ENCODE results near the gene CTNNA3. TPM values are rescaled to one million over a fixed set of nuclear protein-coding genes. Genes with fewer than 3 reads are reported as not detected.

CTNNA3 gene
- total RNA-seq, 1 experiment from 2014 or later, result 0.85 TPM

DNA sequence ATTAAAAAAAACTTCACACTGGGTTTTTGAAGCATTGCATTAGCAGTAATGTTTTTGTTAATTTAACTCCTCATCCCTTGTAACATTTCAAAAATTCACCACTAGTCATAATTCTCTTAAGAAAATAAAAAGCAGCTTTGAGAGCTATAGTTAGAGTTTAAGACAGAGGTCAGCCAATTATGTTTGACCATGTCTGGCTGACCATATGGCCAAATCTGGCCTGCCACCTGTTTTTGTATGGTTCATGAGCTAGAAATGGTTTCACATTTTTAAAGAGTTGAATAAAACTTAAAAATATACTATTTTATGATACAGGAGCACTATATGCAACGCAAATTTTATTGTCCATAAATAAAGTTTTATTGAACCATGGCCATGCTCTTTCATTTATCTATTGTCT, 843.2 kb downstream of the CTNNA3 start:
- Histone ChIP-seq H3K36me3 (ENCODE audit: control insufficient read depth, insufficient read depth, low read length) (no peaks in the 10 kb centered on the region), H3K27me3 (ENCODE audit: control insufficient read depth, insufficient read depth, low read length) (no peaks in the 10 kb centered on the region), H3K4me3 (ENCODE audit: low read depth in 2 of 2, low read length in 2 of 2) (no peak overlapping the region), H3K4me1 (ENCODE audit: control insufficient read depth, insufficient read depth, low read length) (no peaks in the 10 kb centered on the region), H3K27ac (ENCODE audit: low read length) (no peak overlapping the region), H3K9me3 (ENCODE audit: control insufficient read depth, insufficient read depth, low read depth, low read length) (0 out of 2 replicates have a peak, but pooled peaks cover 3% of the 10 kb centered on the region)
- no peak for ATAC-seq
- ChIA-PET POLR2A (no interaction called here), CTCF (no interaction called here)
- in situ Hi-C loops (cut with HindIII; ENCODE audit: low pct_unique_long_range_greater_than_20kb, low sequenced_read_pairs), result no loop called here
- intact Hi-C loops (cut with micrococcal nuclease; ENCODE audit: unreplicated experiment), result no loop called here
- DNase-seq (ENCODE audit: low read depth, low spot score), result no peak
- TF ChIP-seq, protein P1, sequence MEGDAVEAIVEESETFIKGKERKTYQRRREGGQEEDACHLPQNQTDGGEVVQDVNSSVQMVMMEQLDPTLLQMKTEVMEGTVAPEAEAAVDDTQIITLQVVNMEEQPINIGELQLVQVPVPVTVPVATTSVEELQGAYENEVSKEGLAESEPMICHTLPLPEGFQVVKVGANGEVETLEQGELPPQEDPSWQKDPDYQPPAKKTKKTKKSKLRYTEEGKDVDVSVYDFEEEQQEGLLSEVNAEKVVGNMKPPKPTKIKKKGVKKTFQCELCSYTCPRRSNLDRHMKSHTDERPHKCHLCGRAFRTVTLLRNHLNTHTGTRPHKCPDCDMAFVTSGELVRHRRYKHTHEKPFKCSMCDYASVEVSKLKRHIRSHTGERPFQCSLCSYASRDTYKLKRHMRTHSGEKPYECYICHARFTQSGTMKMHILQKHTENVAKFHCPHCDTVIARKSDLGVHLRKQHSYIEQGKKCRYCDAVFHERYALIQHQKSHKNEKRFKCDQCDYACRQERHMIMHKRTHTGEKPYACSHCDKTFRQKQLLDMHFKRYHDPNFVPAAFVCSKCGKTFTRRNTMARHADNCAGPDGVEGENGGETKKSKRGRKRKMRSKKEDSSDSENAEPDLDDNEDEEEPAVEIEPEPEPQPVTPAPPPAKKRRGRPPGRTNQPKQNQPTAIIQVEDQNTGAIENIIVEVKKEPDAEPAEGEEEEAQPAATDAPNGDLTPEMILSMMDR (IDR thresholded peaks at IDR 0.05), result no peak
- TF ChIP-seq SIN3A (IDR thresholded peaks at IDR 0.05; ENCODE audit: borderline replicate concordance, insufficient read depth, low read depth, low read length), result no peak
- no peak for TF ChIP-seq TCF7L2 (IDR thresholded peaks at IDR 0.05; ENCODE audit: low read depth, low read length)
- TF ChIP-seq, protein P2, sequence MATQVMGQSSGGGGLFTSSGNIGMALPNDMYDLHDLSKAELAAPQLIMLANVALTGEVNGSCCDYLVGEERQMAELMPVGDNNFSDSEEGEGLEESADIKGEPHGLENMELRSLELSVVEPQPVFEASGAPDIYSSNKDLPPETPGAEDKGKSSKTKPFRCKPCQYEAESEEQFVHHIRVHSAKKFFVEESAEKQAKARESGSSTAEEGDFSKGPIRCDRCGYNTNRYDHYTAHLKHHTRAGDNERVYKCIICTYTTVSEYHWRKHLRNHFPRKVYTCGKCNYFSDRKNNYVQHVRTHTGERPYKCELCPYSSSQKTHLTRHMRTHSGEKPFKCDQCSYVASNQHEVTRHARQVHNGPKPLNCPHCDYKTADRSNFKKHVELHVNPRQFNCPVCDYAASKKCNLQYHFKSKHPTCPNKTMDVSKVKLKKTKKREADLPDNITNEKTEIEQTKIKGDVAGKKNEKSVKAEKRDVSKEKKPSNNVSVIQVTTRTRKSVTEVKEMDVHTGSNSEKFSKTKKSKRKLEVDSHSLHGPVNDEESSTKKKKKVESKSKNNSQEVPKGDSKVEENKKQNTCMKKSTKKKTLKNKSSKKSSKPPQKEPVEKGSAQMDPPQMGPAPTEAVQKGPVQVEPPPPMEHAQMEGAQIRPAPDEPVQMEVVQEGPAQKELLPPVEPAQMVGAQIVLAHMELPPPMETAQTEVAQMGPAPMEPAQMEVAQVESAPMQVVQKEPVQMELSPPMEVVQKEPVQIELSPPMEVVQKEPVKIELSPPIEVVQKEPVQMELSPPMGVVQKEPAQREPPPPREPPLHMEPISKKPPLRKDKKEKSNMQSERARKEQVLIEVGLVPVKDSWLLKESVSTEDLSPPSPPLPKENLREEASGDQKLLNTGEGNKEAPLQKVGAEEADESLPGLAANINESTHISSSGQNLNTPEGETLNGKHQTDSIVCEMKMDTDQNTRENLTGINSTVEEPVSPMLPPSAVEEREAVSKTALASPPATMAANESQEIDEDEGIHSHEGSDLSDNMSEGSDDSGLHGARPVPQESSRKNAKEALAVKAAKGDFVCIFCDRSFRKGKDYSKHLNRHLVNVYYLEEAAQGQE (IDR thresholded peaks at IDR 0.05; ENCODE audit: insufficient read depth in 1 of 2, low read depth in 2 of 2, low read length in 1 of 2), result no peak
- TF ChIP-seq POLR2AphosphoS5 (IDR thresholded peaks at IDR 0.05; ENCODE audit: low read depth, low read length), result no peak
- BruUV-seq (replicated peaks), result no TSS peak

DNA sequence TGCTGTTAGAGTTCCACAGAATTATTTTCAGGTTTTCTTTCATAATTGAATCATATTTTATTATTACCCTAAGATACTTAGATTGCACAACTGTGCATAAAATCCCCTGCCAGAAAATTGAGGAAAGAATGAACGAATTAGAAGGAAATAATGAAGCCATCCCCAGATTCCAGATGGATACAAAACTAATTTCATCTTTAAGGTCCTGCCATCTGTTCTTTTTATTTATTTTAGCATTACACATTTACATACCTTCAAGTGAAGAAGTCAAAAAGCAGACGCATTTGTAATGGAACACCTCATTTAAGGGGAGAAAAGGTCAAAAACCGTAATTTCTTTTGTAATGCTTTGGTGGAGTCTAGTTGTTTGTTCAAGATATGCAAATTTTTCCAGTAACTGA, 847.1 kb downstream of the CTNNA3 start:
- ChIA-PET CTCF (no interaction called here), POLR2A (no interaction called here)
- 0 out of 2 replicates have a peak, but pooled peaks cover 3% of the 10 kb centered on the region for H3K9me3 ChIP-seq (ENCODE audit: control insufficient read depth, insufficient read depth, low read depth, low read length)
- in situ Hi-C loops (cut with HindIII; ENCODE audit: low pct_unique_long_range_greater_than_20kb, low sequenced_read_pairs), result no loop called here
- no peaks in the 10 kb centered on the region for H3K4me1 ChIP-seq (ENCODE audit: control insufficient read depth, insufficient read depth, low read length)
- no TSS peak for BruUV-seq (replicated peaks)
- intact Hi-C loops (cut with micrococcal nuclease; ENCODE audit: unreplicated experiment), result no loop called here
- no peak overlapping the region for H3K27ac ChIP-seq (ENCODE audit: low read length)
- H3K27me3 ChIP-seq (ENCODE audit: control insufficient read depth, insufficient read depth, low read length), result no peaks in the 10 kb centered on the region
- DNase-seq (ENCODE audit: low read depth, low spot score), result no peak
- TF ChIP-seq SIN3A (IDR thresholded peaks at IDR 0.05; ENCODE audit: borderline replicate concordance, insufficient read depth, low read depth, low read length) (no peak), POLR2AphosphoS5 (IDR thresholded peaks at IDR 0.05; ENCODE audit: low read depth, low read length) (no peak), TCF7L2 (IDR thresholded peaks at IDR 0.05; ENCODE audit: low read depth, low read length) (no peak)
- TF ChIP-seq, protein P2 (IDR thresholded peaks at IDR 0.05; ENCODE audit: insufficient read depth in 1 of 2, low read depth in 2 of 2, low read length in 1 of 2), result no peak
- TF ChIP-seq, protein P1 (IDR thresholded peaks at IDR 0.05), result no peak
- no peaks in the 10 kb centered on the region for H3K36me3 ChIP-seq (ENCODE audit: control insufficient read depth, insufficient read depth, low read length)
- H3K4me3 ChIP-seq (ENCODE audit: low read depth in 2 of 2, low read length in 2 of 2), result no peak overlapping the region
- ATAC-seq, result no peak
